Thyroid gland (tissue), 4 donors: ENCODE measurements around the gene GABRA6. TPM values are rescaled to one million over a fixed set of nuclear protein-coding genes. Genes with fewer than 3 reads are reported as not detected.

ENCODE experiments used
- DNase-seq, 2 donors: peaks; one replicate each; pipeline ENCODE4 v3.0.0-alpha.2; 2019
- H3K27ac ChIP-seq, 3 donors: fragments of 200-600 bp; sonication (generic); 1 replicate in 2 of 3; 2 replicates in 1 of 3; pipeline ENCODE4 v1.5.1; 2016 to 2019; ENCODE audit warnings: mild to moderate bottlenecking in 1 of 3, moderate library complexity in 1 of 3
- H3K27me3 ChIP-seq: fragments of 200-600 bp; sonication (generic); one replicate; pipeline ENCODE4 v1.5.1; 2019
- H3K36me3 ChIP-seq, 2 donors: fragments of 200-600 bp; sonication (generic); one replicate each; pipeline ENCODE4 v1.5.1; 2016 to 2019
- H3K4me1 ChIP-seq, 2 donors: fragments of 200-600 bp; sonication (generic); one replicate each; pipeline ENCODE4 v1.5.1; 2017 to 2019
- H3K4me3 ChIP-seq, 3 donors: fragments of 200-600 bp; sonication (generic); replicated peaks in 1 of 3; 1 replicate in 2 of 3; 2 replicates in 1 of 3; pipeline ENCODE4 v1.5.1; 2016; ENCODE audit warnings: mild to moderate bottlenecking in 1 of 3
- H3K9me3 ChIP-seq: fragments of 200-600 bp; sonication (generic); one replicate; pipeline ENCODE4 v1.5.1; 2017
- CTCF ChIP-seq, 6 experiments: fragments of 200-600 bp in 3 of 6; fragments of 450-650 bp in 3 of 6; sonication (generic) in 3 of 6; IDR thresholded peaks; one replicate each; pipeline ENCODE4 v1.5.1; 2016 to 2019; ENCODE audit warnings: antibody characterized with exemption in 6 of 6, mild to moderate bottlenecking in 2 of 6, inconsistent platforms in 1 of 6, moderate library complexity in 1 of 6
- POLR2A ChIP-seq, 2 donors: fragments of 450-650 bp; IDR thresholded peaks; one replicate each; pipeline ENCODE4 v1.6.1; 2017; ENCODE audit warnings: antibody characterized with exemption in 2 of 2, mild to moderate bottlenecking in 2 of 2, moderate library complexity in 1 of 2
- WGBS, 2 donors: methylation state at CpG; one replicate each; pipeline ENCODE4 v1.1.5; 2017; 5-methylcytosine and 5-hydroxymethylcytosine counted together
- intact Hi-C: fragments of 100-400 bp; cut with DNase I; formaldehyde crosslinking; loops from one replicate; pipeline ENCODE4 v1.15.1; 2023
- total RNA-seq, 4 donors: library from RNA; depleted of rRNA; stranded (reverse); fragments of >200 nt; gene quantifications; one replicate each; pipeline ENCODE4 v1.2.3, GENCODE V29; 2016

Gene GABRA6
- total RNA-seq, 4 donors from 2014 or later = not detected

- no peak for DNase-seq
- Histone ChIP-seq H3K4me1 (no peaks in the 10 kb centered on the region), H3K36me3 (no peaks in the 10 kb centered on the region), H3K27me3 (no peaks in the 10 kb centered on the region), H3K27ac (no peak overlapping the region), H3K4me3 (no peak overlapping the region), H3K9me3 (no peaks in the 10 kb centered on the region)
- TF ChIP-seq CTCF (IDR thresholded peaks at IDR 0.05) (no peak), POLR2A (IDR thresholded peaks at IDR 0.05) (no peak)
- intact Hi-C loops = no loop called here
Observed at GRCh38 chr5:161663431-161663830, 22.1 kb upstream of the GABRA6 start.

- Histone ChIP-seq H3K27me3 (no peaks in the 10 kb centered on the region), H3K27ac (no peak overlapping the region), H3K4me3 (no peak overlapping the region), H3K36me3 (no peaks in the 10 kb centered on the region), H3K9me3 (no peaks in the 10 kb centered on the region), H3K4me1 (no peaks in the 10 kb centered on the region)
- no peak for DNase-seq
- intact Hi-C loops = no loop called here
- TF ChIP-seq POLR2A (IDR thresholded peaks at IDR 0.05) (no peak), CTCF (IDR thresholded peaks at IDR 0.05) (peak in 2 of 6 experiments; percentile 21)
- 11 to 12% methylated on average over 2 of the region's 2 CpGs for WGBS, 2 donors
Observed at GRCh38 chr5:161676103-161676502, 9.4 kb upstream of the GABRA6 start.

- no peaks in the 10 kb centered on the region for H3K9me3 ChIP-seq
- 83% methylated on average over 8 of the region's 8 CpGs for WGBS, 2 donors
- intact Hi-C loops = no loop called here
- H3K4me1 ChIP-seq = no peaks in the 10 kb centered on the region
- no peak for DNase-seq
- no peaks in the 10 kb centered on the region for H3K27me3 ChIP-seq
- H3K4me3 ChIP-seq = no peak overlapping the region
- TF ChIP-seq POLR2A (IDR thresholded peaks at IDR 0.05) (no peak), CTCF (IDR thresholded peaks at IDR 0.05) (no peak)
- no peaks in the 10 kb centered on the region for H3K36me3 ChIP-seq
- no peak overlapping the region for H3K27ac ChIP-seq
Observed at GRCh38 chr5:161686149-161686548, 628 bp downstream of the GABRA6 start.

GRCh38 chr5:161686881-161687280 lies 1.4 kb downstream of the GABRA6 start:
- WGBS, 2 donors = 83 to 84% methylated on average over 3 of the region's 3 CpGs
- H3K27ac ChIP-seq = no peak overlapping the region
- no peaks in the 10 kb centered on the region for H3K9me3 ChIP-seq
- TF ChIP-seq POLR2A (IDR thresholded peaks at IDR 0.05) (no peak), CTCF (IDR thresholded peaks at IDR 0.05) (no peak)
- H3K36me3 ChIP-seq = no peaks in the 10 kb centered on the region
- H3K4me1 ChIP-seq = no peaks in the 10 kb centered on the region
- H3K4me3 ChIP-seq = no peak overlapping the region
- H3K27me3 ChIP-seq = no peaks in the 10 kb centered on the region
- intact Hi-C loops = no loop called here
- no peak for DNase-seq

- Histone ChIP-seq H3K4me3 (no peak overlapping the region), H3K27me3 (no peaks in the 10 kb centered on the region), H3K36me3 (no peaks in the 10 kb centered on the region), H3K9me3 (no peaks in the 10 kb centered on the region), H3K4me1 (no peaks in the 10 kb centered on the region), H3K27ac (no peak overlapping the region)
- no peak for TF ChIP-seq CTCF (IDR thresholded peaks at IDR 0.05)
- no peak for TF ChIP-seq POLR2A (IDR thresholded peaks at IDR 0.05)
- intact Hi-C loops = no loop called here
- 88 to 89% methylated on average over 2 of the region's 2 CpGs for WGBS, 2 donors
- no peak for DNase-seq
Observed at GRCh38 chr5:161687316-161687715, 1.8 kb downstream of the GABRA6 start.
